ENCODE measurements around the gene LHFPL5. TPM values are rescaled to one million over a fixed set of nuclear protein-coding genes. Genes with fewer than 3 reads are reported as not detected.
A peak's percentile ranks its signal among the peaks of the same experiment; 100 is the strongest.

Gene LHFPL5
- total and polyA plus RNA-seq, 2 of the 13 experiments (the other 11 are each of a cell fraction or from before 2014, with no cell fraction given) = 0.03 TPM; not detected in 1

DNA sequence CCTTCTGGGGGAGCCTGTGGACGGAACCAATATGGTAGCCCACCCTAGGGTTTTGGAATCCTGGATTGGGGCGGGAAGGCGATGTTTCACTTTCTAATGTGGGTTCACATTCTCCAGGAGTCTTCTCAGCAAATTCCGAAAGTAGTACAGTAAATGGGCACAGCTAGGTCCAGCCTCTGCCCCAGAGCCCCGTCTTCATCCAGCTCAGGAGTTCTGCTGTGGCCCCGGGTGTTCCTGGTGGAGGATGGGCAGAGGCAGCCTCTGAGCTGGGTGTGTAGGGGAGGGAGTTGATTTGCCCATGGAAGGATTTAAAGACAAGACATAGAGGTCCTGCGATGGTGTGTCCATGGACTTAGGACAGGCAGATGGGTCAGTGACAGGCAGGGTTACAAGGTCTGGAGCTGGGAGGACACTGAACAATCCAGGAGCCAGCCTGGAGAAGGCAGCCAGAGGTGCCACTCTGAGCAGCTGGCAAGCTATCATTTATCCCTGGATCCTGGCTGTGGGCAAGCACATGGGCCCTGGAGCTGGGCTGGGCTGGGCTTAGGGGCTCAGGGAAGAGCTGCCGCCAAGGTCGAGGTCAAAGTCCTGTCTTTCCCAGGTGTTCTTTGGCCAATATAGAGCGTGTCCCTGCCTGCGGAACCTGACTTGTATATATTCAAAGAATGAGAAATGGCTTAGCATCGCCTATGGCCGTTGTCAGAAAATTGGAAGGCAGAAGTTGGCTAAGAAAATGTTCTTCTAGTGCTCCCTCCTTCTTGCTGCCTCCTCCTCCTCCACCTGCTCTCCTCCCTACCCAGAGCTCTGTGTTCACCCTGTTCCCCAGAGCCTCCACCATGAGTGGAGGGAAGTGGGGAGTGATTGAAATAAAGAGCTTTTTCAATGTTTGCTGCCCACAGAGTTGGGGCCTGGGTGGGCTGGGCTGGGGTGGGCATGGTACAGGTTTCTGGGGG, 17.6 kb upstream of the LHFPL5 start (continued):
- TF ChIP-seq ZNF501 (CRISPR knock-in tag; IDR thresholded peaks at IDR 0.05) = 0 out of 2 replicates have a peak, but pooled peaks have one; percentile 33
- TF ChIP-seq DMAP1 (CRISPR knock-in tag; IDR thresholded peaks at IDR 0.05) = no peak
- peak; percentile 20; the same call in 1 of the 2 replicates for TF ChIP-seq PITX1 (CRISPR knock-in tag; IDR thresholded peaks at IDR 0.05)
- TF ChIP-seq KLF13 (CRISPR knock-in tag; IDR thresholded peaks at IDR 0.05) = no peak
- TF ChIP-seq HNF4A (CRISPR knock-in tag; IDR thresholded peaks at IDR 0.05) = peak; percentile 85
- no peak for TF ChIP-seq ZNF678 (CRISPR knock-in tag; IDR thresholded peaks at IDR 0.05)
- TF ChIP-seq SUZ12 (IDR thresholded peaks at IDR 0.05; ENCODE audit: low read depth, low read length) = no peak
- TF ChIP-seq MTA1 (CRISPR knock-in tag; IDR thresholded peaks at IDR 0.05; ENCODE audit: borderline replicate concordance) = 0 out of 2 replicates have a peak, but pooled peaks have one; percentile 40
- TF ChIP-seq ZNF816 (CRISPR knock-in tag; IDR thresholded peaks at IDR 0.05; ENCODE audit: borderline replicate concordance) = no peak
- no peak for TF ChIP-seq SRF (IDR thresholded peaks at IDR 0.05; ENCODE audit: low read depth, low read length)
- TF ChIP-seq, protein P1, sequence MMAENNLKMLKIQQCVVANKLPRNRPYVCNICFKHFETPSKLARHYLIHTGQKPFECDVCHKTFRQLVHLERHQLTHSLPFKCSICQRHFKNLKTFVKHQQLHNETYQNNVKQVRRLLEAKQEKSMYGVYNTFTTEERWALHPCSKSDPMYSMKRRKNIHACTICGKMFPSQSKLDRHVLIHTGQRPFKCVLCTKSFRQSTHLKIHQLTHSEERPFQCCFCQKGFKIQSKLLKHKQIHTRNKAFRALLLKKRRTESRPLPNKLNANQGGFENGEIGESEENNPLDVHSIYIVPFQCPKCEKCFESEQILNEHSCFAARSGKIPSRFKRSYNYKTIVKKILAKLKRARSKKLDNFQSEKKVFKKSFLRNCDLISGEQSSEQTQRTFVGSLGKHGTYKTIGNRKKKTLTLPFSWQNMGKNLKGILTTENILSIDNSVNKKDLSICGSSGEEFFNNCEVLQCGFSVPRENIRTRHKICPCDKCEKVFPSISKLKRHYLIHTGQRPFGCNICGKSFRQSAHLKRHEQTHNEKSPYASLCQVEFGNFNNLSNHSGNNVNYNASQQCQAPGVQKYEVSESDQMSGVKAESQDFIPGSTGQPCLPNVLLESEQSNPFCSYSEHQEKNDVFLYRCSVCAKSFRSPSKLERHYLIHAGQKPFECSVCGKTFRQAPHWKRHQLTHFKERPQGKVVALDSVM (CRISPR knock-in tag; IDR thresholded peaks at IDR 0.05) = no peak
- no peak for TF ChIP-seq SMC3 (IDR thresholded peaks at IDR 0.05; ENCODE audit: low read length)
- TF ChIP-seq, protein P2, sequence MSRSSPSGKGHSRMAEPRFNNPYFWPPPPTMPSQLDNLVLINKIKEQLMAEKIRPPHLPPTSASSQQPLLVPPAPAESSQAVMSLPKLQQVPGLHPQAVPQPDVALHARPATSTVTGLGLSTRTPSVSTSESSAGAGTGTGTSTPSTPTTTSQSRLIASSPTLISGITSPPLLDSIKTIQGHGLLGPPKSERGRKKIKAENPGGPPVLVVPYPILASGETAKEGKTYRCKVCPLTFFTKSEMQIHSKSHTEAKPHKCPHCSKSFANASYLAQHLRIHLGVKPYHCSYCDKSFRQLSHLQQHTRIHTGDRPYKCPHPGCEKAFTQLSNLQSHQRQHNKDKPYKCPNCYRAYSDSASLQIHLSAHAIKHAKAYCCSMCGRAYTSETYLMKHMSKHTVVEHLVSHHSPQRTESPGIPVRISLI (CRISPR knock-in tag; IDR thresholded peaks at IDR 0.05; ENCODE audit: borderline replicate concordance) = 0 out of 2 replicates have a peak, but pooled peaks have one; percentile 21
- TF ChIP-seq, protein P3, sequence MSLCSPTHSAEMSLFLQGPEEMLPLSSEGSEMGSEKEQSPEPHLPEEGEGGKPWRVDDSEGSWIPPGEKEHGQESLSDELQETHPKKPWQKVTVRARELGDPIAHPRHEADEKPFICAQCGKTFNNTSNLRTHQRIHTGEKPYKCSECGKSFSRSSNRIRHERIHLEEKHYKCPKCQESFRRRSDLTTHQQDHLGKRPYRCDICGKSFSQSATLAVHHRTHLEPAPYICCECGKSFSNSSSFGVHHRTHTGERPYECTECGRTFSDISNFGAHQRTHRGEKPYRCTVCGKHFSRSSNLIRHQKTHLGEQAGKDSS (CRISPR knock-in tag; IDR thresholded peaks at IDR 0.05; ENCODE audit: borderline replicate concordance, low read depth) = peak; percentile 50; the same call in 1 of the 2 replicates
- peak; percentile 59; the same call in 1 of the 2 replicates for TF ChIP-seq ZNF263 (CRISPR knock-in tag; IDR thresholded peaks at IDR 0.05)
- 0 out of 2 replicates have a peak, but pooled peaks have one; percentile 55 for TF ChIP-seq ZNF225 (CRISPR knock-in tag; IDR thresholded peaks at IDR 0.05)
- peak; percentile 56 for TF ChIP-seq HNF4G (IDR thresholded peaks at IDR 0.05; ENCODE audit: borderline replicate concordance, low read depth, low read length)
- peak; percentile 17; the same call in 1 of the 2 replicates for TF ChIP-seq HNF4G (CRISPR knock-in tag; IDR thresholded peaks at IDR 0.05; ENCODE audit: borderline replicate concordance, low read depth)
- TF ChIP-seq, protein P4, sequence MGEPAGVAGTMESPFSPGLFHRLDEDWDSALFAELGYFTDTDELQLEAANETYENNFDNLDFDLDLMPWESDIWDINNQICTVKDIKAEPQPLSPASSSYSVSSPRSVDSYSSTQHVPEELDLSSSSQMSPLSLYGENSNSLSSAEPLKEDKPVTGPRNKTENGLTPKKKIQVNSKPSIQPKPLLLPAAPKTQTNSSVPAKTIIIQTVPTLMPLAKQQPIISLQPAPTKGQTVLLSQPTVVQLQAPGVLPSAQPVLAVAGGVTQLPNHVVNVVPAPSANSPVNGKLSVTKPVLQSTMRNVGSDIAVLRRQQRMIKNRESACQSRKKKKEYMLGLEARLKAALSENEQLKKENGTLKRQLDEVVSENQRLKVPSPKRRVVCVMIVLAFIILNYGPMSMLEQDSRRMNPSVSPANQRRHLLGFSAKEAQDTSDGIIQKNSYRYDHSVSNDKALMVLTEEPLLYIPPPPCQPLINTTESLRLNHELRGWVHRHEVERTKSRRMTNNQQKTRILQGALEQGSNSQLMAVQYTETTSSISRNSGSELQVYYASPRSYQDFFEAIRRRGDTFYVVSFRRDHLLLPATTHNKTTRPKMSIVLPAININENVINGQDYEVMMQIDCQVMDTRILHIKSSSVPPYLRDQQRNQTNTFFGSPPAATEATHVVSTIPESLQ (CRISPR knock-in tag; conservative IDR thresholded peaks at IDR 0.05) = no peak
- 0 out of 2 replicates have a peak, but pooled peaks have one; percentile 56 for TF ChIP-seq MEIS1 (CRISPR knock-in tag; IDR thresholded peaks at IDR 0.05; ENCODE audit: borderline replicate concordance)
- no peak for TF ChIP-seq HNRNPLL (IDR thresholded peaks at IDR 0.05; ENCODE audit: low read depth, low read length, poor library complexity, severe bottlenecking)
- TF ChIP-seq ZBTB7B (CRISPR knock-in tag; IDR thresholded peaks at IDR 0.05) = 0 out of 2 replicates have a peak, but pooled peaks have one; percentile 18
- peak; percentile 29; the same call in 1 of the 2 replicates for TF ChIP-seq NCOR1 (IDR thresholded peaks at IDR 0.05; ENCODE audit: borderline replicate concordance, low read length)
